ENCODE results near the gene POLR2E. TPM values are rescaled to one million over a fixed set of nuclear protein-coding genes. Genes with fewer than 3 reads are reported as not detected.

Gene POLR2E
- total and polyA plus RNA-seq, 10 of the 15 experiments (the other 5 are each of a cell fraction or from before 2014, with no cell fraction given) = 4.0 to 487 (median 200) TPM

- TF ChIP-seq EGR1 (IDR thresholded peaks at IDR 0.05; ENCODE audit: borderline replicate concordance in 1 of 2, low read depth in 2 of 2, low read length in 2 of 2) (no peak), EZH2 (IDR thresholded peaks at IDR 0.05; ENCODE audit: borderline replicate concordance, control insufficient read depth, low read depth, low read length) (no peak), SREBF2 (IDR thresholded peaks at IDR 0.05; ENCODE audit: low read length) (no peak), CREM (IDR thresholded peaks at IDR 0.05; ENCODE audit: low read depth) (peak; percentile 33; the same call in 1 of the 2 replicates), SIN3A (IDR thresholded peaks at IDR 0.05; ENCODE audit: low read depth, low read length) (peak; percentile 74; the same call in 1 of the 2 replicates), SPI1 (IDR thresholded peaks at IDR 0.05; ENCODE audit: borderline replicate concordance, insufficient read depth, low read depth, low read length) (peak; percentile 84), JUNB (IDR thresholded peaks at IDR 0.05) (no peak), CBFB (IDR thresholded peaks at IDR 0.05; ENCODE audit: low read depth) (peak; percentile 53; the same call in 1 of the 2 replicates), ESRRA (IDR thresholded peaks at IDR 0.05; ENCODE audit: low read length) (no peak), NR2C1 (IDR thresholded peaks at IDR 0.05) (peak; percentile 39; the same call in 1 of the 2 replicates), MAX (IDR thresholded peaks at IDR 0.05; ENCODE audit: low read depth, low read length) (peak; percentile 91), ZBTB4 (CRISPR knock-in tag; IDR thresholded peaks at IDR 0.05) (no peak), SUZ12 (IDR thresholded peaks at IDR 0.05; ENCODE audit: unreplicated experiment) (no peak), HDAC6 (IDR thresholded peaks at IDR 0.05; ENCODE audit: unreplicated experiment) (no peak), FOXM1 (IDR thresholded peaks at IDR 0.05; ENCODE audit: low read depth, low read length) (no peak), CBX3 (IDR thresholded peaks at IDR 0.05; ENCODE audit: borderline replicate concordance, low read depth) (no peak), SMARCA5 (IDR thresholded peaks at IDR 0.05) (peak; percentile 78), PRDM15 (CRISPR knock-in tag; IDR thresholded peaks at IDR 0.05) (no peak), PKNOX1 (IDR thresholded peaks at IDR 0.05) (no peak), CEBPB (IDR thresholded peaks at IDR 0.05; ENCODE audit: borderline replicate concordance in 1 of 2, low read depth in 2 of 2, low read length in 2 of 2) (no peak), BRCA1 (IDR thresholded peaks at IDR 0.05; ENCODE audit: low read depth, low read length) (no peak), ATF7 (IDR thresholded peaks at IDR 0.05; ENCODE audit: low read depth) (0 out of 2 replicates have a peak, but pooled peaks have one; percentile 22), HDGF (IDR thresholded peaks at IDR 0.05) (peak; percentile 98)
These were observed 26.0 kb downstream of the POLR2E start (continued) for GRCh38 chr19:1069009-1069779.

Measured in GM12878 (cell line).